Smooth muscle cell of the brain vasculature (primary cell): Measurements from ENCODE around the gene LRMDA.

Experiments
- DNase-seq: peaks from one replicate; pipeline ENCODE4 v3.0.0-alpha.2; 2012; ENCODE audit warnings: low read depth, low spot score

LRMDA gene

GRCh38 chr10:76082232-76082631, 650.8 kb downstream of the LRMDA start:
- DNase-seq: no peak

DNA sequence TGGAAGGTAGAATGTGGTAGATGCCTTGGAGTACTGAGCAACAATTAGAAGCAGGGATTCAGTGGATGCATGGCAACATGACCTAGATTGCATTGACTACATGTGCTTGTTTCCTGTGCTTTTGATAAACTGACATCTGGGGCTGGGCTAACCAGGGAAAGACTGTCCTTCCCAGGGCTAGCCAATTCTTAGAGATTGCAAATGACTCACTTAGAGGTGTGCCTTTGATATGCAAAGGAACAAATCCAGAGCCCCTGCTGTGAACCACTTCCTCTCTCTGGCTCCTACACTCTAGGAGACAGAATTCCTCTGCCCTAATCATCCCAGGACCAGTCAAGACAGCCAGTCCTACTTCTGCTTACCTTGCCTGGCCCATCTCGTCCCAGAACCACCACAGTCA, 651.5 kb downstream of the LRMDA start:
- peak; percentile 59 for DNase-seq

DNA sequence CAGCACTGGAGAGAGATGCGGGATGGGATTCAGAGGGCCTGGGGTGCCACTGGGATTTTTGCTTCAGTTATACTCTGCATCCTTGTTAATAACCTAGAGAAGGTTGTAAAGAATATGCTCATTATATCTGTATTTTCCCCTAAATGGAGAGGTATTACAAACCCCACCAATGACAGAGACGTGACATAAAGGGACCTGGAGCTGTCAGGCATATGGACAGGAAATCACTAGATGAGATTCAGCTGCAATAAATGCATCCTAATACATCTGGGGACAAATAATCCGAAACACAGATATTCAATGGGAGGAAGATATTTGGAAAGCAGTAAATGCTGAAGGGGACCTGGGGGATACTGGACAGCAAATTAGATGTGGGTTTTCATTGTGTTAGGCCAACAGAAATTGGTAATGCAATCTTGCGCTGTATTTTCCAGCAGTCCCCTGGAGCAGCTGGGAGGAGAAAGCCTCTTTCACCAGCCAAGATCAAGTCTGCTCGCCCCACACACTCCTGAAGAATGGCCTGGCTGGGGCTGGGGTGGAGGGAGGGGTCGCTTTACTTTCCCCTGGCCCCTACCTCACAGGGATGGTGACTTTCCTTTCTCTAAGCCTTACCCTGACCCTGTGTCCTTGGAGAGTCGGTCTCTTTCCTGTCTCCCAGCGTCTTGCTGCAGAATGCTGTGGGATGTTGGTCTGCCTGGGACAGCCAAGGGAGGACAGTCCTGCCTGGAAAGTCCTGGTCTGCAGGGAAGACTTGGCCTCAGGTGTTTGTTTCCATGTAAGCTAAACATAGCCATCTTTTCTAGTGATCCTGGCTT, 653.8 kb downstream of the LRMDA start:
- DNase-seq: no peak

- DNase-seq: no peak
These were observed 654.4 kb downstream of the LRMDA start for GRCh38 chr10:76085817-76086167.

GRCh38 chr10:76086170-76086760, 654.8 kb downstream of the LRMDA start:
- no peak for DNase-seq

DNA sequence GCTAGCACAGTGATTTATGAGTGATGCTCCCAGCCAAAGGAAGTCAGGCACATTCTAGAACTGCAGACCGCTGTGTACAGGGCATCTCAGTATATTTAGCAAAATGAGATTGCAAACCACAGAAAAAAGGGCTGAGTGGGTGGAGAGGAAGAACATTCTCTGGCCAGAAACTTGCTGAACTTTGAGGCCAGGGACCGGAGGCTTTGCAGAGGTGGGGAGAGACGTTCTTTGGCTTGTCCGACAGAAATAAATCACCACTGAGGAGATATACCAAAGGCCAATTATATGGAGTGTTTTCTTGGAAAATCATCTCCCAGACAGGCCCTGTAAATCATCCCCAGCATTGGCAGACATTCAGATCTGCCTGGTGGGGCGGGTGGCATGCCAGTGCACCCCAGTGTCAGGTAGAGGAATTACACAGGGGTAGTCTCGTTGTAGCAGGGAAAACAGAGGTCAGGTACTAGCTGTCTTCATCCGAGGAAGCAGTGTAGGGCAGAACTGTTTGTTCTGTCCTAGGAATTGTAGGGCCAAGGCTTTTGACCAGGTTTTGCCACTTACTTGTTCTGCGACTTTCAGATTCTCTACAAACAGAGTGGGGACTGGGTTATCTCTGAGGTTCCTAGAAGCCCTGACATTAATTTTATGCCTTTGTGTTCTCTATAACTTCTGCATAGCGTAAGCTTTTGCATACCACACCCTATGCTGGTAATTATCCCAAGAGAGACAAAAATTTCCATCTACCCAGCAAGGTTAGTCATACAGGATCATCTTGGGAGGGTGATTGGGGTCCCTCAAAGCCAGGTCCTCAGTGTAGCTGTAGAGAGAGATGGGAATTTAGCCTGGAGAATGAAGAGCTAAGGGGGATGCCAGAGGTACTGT, 655.6 kb downstream of the LRMDA start:
- no peak for DNase-seq

DNA sequence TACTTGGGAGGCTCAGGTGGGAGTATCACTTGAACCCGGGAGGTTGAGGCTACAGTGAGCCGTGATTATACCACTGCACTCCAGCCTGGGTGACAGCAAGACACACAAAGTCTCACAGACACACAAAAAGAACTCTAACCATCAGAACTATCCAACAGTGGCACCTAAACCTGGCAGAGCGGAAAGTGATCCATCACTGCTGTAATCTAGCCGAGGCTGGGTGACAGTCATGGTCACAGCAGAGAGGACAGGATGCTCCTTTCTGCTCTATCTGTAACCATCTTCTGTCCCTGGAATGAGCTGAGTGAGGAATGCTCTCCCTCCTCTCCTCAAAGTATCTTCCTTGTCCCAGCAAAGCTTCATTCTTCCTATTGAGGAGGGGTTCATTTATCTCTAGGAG, 656.6 kb downstream of the LRMDA start:
- DNase-seq: no peak

- no peak for DNase-seq
These were observed 657.6 kb downstream of the LRMDA start for GRCh38 chr10:76088980-76089379.

- DNase-seq: no peak
These were observed 658.2 kb downstream of the LRMDA start for GRCh38 chr10:76089556-76090180.

DNA sequence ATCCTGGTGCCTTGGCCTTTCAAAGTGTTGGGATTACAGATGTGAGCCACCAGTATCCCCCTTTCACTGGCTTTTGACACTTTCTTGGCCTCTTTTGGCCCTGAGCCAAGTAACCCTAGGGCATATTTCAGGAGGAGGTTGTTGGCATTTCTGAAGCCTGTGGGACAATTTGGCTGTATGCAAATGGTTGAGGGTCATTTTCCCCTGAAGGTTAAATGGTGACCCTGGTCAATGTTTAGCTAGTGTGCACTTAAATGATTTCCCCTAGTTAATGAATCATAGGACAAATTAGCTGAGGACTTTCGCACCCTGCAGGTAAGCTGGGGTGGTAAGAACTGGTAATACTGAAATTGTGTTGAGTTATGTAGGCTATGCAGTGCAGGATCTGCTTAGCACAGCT, 660.5 kb downstream of the LRMDA start:
- no peak for DNase-seq

DNA sequence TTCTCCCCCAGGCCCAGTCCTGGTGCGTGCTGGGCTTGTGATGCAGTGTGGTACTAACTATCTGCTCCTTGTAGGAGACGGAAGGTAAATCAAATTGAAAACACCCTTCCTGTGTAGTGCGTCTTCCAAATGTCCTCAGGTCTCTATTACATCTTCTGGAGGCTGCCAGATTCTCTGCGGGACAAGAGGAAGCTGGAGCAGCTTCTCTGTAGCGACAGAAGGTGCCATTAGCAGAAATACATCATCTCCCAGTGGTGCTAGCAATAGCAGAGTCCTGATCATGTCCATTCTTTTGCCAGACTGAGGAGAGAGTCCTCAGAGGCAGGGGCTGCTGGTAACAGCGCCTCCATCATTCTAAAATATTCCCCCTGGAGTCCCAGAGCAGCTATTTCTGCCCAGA, 675.2 kb downstream of the LRMDA start:
- DNase-seq: no peak

DNA sequence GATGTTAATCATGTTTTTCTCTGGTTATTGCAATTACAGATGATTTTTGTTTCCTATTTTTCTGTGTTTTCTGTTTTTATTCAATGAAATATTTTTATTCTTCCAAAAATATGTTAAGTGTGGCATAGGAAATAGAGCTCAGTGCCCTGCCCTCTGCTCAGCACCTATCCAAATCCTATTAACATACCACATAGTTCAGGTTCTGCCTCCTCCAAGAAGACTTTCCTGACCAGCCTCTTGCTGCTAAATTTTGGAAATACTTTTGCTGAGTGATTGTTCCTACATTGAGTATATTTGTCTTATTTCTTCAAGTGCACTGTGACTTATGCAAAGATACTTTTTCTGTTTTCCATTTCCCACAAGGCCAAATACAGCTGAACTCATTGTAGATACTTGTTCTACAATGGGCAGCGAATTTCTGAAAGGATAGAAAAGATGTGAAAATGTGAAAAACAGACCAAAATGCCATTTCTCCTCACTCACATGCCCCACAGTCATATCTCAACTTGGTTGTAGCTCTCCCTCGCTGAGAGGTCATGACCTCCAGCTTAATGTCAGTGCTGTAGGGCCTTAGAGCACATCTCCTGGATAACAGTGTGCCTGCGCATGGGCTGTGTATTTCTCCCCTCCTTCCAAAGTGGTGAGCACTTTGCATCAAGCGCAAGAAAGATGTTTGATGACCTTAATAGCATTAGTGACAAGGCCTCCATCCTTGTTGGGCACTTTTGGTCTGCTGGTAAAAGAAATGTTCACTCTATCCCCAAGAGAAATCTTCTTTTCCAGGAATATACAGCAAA, 677.3 kb downstream of the LRMDA start:
- DNase-seq: no peak

DNA sequence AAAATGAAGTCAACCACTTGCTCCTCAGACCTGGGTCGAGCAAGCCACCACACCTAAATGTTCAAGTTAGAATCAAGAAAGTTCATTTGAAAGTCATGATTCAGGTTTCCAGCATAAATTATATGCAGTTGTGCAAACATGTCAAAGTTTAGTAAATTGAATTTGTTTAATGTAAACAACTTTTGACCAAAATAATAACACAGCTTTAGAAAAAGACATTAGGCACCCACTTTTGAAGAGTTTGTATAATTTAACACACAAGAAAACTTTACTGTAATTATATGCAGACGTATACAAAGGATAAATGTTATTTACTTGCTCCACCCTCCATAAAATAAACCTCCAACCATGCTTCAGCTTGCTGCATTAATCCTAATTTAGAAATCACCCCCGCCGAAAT, 680.0 kb downstream of the LRMDA start:
- no peak for DNase-seq

DNA sequence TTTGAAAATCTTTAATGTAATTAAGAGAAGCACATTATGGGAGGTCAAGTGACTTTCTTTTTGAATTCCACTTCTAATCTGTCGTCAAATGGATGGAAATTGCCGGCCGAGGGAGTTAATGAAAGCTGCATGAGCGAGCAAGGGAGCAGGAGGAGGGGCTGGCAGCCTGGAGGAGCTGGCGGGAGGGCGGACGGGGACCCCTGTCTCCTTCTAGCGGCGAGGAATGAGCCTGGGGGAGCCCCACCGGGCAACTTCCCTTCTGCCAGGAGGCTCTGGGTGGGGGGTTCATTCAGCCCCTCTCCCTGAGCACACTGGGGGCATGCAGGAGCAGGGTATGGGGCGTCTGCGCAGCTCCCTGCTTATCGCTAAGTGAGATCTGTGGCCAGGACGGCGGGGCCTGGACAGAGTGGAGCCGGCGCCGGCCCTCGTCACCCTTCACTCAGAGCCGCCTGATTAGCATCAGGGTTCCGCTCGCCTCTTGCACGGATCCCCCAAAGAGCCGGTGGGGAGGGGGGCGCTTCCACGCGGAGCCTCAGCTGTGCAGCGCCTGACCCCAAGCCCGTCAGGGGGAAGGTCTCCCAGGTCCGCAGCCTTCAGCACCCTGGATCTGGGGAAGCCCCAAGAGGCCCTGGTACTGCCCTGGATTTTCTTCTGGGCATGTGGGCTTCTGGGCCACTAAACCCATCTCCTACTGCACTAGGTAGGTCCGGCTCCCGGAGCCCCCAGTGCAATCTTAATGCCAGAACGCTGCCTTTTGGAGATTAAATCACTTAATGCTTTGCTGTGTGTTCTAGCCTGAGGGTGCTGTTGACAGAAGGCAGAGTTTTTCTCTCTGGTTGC, 680.8 kb downstream of the LRMDA start:
- DNase-seq: no peak

- no peak for DNase-seq
These were observed 681.4 kb downstream of the LRMDA start for GRCh38 chr10:76112826-76113150.

DNA sequence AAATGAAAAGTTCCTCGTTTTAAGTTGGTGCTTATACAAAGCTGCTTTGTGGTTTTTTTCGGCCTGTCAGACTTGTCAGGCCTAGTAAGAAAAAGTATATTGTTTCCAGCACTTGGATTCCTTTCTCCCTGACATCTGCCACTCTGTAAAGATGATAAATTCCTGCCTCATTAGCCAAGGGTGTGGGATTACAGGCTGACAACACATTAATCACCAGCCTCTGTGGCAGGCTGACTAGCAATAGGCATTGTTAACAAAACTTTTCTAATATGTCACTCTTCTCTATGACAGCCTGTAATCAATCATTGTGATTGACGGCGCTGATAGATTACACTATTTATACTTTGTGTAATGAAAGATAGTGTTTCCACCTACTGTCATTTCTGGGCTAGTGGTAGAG, 682.5 kb downstream of the LRMDA start:
- DNase-seq: no peak

DNA sequence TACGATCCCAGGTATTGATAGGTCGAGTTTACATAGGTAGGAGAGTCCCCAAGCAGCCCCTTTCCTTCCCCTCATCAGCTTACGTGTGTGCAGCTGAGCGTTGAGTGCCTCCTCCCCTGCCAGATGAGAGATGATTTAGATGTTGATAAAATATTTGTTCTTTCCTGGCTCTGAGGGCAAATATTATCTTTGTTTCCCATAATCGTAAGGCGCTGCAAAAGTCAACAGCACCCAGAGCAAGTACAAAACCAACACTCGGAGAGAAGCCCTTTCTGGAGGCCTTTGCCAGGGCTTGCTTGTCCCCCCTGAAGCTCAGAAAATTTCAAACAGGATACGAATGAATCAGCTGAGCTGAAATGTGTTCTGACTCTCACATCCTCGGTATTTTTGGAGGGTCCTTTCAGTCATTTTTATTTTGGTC, 683.2 kb downstream of the LRMDA start:
- DNase-seq: no peak

GRCh38 chr10:76115131-76115470, 683.7 kb downstream of the LRMDA start:
- no peak for DNase-seq

- no peak for DNase-seq
These were observed 684.2 kb downstream of the LRMDA start for GRCh38 chr10:76115471-76116155.

GRCh38 chr10:76116523-76116922, 685.1 kb downstream of the LRMDA start:
- DNase-seq: no peak
